Islet precursor cell (in vitro differentiated cells): ENCODE data around the gene PACS1.
"Not testable (repeated sequence)": the region's sequence is repeated elsewhere in the genome, so short reads cannot be mapped to it uniquely, and the experiment has no call there.

Source experiments
- DNase-seq: peaks from one replicate; pipeline ENCODE4 v3.0.0-alpha.2; 2018

PACS1 gene

GRCh38 chr11:66112601-66113499 is 42.8 kb downstream of the PACS1 start:
- no peak for DNase-seq

DNA sequence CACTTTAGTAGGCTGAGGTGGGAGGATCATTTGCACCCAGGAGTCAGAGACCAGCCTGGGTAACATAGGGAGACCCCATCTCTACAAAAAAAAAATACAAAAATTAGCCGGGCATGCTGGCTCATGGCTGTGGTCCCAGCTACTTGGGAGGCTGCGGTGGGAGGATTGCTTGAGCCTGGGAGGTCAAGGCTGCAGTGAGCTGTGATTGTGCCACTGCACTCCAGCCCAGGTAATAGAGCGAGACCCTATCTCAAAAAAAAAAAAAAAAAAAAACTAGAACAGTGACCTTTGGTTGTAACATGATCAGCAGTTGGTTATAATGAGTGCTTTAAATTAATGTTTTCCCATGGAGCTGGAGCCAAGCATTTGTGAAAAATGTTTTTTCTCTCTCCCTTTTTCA is 44.9 kb downstream of the PACS1 start:
- not testable (repeated sequence) for DNase-seq

GRCh38 chr11:66115638-66116301 is 45.7 kb downstream of the PACS1 start:
- DNase-seq: no peak

GRCh38 chr11:66116576-66117361 is 46.7 kb downstream of the PACS1 start:
- no peak for DNase-seq

DNA sequence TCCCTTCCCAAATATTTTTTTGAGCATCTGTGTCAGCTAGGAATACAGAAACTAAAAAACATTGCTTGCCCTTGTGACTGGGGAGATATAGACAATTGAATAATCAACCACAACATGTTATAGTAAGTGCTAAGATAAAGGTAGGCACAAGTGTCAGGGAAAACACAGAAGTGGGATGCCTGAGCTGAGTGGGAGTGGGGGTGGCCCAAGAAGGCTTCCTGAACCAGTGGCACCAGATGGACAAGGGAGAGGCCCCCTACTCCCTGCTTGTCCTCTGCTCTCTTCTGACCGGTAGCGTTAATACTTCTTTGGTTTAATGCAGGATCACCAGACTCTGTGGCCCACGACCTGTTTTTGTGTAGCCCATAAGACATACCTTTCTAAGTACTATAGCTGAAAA is 48.8 kb downstream of the PACS1 start:
- no peak for DNase-seq

DNA sequence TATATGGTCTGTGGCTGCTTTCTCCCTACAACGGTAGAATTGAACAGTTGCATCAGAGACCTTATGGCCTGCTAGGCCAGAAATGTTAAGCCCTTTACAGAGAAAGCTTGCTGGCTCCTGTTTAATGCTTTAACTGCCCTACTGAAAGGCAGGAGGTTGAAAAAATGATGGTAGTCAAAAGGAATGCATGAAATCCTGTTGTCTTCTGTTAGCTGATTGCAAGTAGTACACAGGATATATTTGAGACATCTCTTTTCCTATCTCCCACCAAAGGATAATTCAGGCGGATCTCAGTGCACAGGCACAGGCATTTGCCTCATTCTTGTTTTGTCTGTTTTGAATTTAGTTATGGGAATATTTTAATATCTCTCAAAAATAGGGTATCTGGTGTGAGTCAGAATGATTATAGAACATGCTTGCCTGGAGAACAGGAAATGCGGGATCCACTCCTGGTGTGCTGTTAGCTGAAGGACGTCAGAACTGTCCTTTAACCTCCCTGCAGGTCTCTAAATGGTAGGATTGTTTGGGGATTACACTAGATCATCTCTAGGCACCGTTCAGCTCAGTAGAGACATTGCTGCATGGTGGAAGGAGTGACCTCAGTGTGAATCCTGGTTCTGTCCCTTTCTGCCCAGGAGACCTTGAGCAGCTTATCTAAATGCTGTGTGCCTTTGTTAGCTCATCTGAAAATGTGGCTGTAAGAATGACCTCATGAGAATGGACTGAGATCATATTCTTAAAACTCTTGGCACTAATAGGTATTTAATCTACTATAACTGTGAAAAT is 49.5 kb downstream of the PACS1 start:
- DNase-seq: peak; percentile 92

DNA sequence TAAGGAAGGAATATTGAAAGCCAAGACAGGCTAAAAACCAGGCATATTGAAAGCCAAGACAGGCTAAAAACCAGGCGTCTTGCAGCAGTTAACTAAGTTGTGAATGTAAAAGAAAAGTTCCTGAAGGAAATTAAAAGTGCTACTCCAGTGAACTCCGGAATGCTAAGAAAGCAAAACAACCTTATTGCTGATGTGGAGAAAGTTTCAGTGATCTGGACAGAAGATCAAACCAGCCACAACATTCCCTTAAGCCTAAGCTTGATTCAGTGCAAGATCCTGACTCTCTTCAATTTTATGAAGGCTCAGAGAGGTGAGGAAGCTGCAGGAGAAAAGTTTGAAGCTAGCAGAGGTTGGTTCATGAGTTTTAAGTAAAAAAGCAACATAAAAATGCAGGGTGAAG is 51.4 kb downstream of the PACS1 start:
- DNase-seq: no peak

DNA sequence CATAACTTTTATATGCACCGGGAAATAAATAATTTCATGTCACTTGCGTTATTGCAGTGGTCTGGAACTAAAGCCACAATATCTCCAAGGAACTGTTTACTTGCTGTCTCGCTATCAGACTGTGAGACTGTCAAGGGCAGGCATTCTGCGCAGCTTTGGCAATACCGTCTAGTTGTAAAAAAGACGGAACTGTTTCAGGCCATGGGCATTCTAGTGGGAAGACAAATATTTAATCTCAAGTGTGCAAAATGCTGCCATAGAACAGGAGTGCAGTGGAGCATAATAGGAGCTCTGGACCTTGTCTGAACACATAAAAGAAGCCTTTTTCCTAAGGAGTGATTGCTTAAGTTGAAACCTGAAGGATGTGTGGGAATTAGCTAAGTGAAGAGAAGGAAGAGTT is 53.8 kb downstream of the PACS1 start:
- no peak for DNase-seq

GRCh38 chr11:66124564-66124963 is 54.5 kb downstream of the PACS1 start:
- no peak for DNase-seq

DNA sequence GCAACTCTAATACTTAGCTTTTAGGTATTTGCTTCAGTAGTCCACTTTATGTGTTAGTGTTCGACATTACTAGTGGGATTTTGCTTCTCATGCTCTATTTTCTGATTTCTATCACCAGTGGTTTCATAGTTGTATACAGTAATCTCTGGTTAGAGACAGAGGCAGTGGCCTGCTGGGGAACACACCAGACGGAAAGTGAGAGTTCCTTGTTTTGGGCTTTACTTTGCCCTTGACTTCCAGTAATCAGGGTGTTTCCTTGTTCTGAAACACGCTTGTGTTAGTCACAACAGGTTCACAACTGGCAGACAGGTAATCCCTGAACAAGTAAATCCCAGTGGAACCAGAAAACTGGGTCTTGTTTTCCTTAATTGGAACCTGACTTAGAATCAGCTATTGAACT is 56.0 kb downstream of the PACS1 start:
- DNase-seq: no peak

GRCh38 chr11:66126808-66127555 is 56.9 kb downstream of the PACS1 start:
- peak; percentile 70 for DNase-seq

DNA sequence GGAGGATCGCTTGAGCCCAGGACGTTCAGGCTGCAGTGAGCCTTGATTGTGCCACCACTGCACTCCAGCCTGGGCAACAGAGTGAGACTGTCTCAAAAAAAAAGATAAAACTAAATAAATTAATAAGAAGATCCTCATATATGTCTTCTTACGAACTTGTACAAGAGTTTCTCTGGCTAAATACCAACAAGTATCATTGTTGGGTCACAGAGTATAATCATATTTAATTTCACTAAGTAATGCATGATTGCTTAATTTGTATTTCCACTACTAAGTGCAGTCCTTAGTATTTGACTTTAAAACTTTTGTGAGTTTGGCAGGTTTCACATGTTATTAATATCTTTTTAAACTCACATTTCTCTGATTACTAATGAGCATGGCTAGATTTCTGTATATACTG is 60.9 kb downstream of the PACS1 start:
- no peak for DNase-seq

- no peak for DNase-seq
Observed at GRCh38 chr11:66131937-66132632, 62.0 kb downstream of the PACS1 start.

- no peak for DNase-seq
Observed at GRCh38 chr11:66133216-66133775, 63.2 kb downstream of the PACS1 start.

GRCh38 chr11:66136752-66137123 is 66.7 kb downstream of the PACS1 start:
- no peak for DNase-seq

DNA sequence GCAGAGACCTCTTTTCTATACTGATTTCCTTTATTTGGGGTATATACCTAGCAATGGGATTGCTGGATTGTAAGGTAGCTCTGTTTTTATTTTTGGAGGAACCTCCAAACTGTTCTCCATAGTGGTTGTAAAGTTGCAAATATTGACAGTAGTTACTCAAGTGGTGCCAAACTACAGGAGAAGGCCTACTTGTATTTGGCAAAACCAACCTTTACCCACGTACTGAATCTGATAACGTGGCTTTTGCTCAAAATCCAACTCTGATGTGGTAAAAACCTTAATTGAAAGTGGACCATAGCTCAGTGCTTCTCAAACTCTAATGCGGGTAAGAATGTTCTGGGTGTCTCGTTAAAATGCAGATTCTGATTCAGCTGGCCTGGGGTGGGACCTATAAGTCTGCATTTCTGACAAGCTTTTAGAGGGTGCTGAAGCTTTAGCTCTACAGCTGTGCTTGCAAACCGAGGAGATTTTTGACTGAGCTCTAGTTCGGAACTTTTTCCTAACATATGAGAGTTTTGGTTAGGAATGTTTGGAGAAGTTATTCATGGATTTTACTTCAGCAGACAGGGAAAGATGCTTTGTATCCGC is 69.8 kb downstream of the PACS1 start:
- DNase-seq: no peak

GRCh38 chr11:66142370-66143263 is 72.5 kb downstream of the PACS1 start:
- no peak for DNase-seq

DNA sequence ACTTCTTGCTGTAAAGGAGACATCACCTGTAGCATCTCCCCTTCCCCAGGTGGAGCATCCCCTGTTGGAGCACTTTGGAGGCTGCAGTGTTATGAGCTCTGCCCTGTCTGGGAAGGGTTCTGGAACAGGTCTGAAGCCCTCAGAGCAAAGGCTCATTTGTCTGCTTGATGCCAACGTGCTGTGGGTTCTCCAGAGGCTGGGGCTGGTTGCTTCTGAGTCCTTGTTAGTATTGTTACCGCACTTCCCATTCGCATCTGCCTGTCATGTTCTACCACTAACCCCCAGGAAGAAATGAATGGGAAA is 73.1 kb downstream of the PACS1 start:
- no peak for DNase-seq

DNA sequence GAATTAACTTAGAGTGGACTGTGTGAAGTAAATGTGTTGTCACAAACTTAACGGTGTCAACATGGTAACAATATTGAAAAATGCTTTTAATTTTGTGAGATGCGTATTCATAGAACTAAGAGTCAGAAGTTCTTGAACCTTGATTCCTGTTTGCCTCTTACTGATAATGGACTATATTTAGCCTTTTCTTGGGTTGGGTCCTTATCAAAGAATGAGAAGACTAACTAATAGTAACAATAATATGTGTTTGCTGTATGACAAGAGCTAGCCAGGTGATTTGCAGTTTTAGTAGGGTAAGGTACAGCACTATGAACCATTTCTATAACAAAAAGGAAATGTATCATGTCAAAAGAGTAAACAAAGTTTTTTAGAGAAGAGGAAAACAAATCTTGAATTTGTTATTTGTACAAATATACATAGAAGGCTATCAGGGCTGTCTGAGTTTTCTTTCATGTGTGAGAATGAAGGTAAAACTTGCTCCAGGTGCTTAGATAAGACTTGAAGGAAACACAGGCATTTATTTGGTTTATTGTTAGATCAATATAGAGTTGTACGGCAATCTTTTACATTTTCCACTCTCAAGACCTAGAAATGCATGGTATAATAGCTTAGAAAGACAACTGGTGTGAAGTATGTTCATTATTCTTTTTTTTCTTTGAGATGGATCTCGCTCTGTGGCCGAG is 74.1 kb downstream of the PACS1 start:
- DNase-seq: no peak
